GM13977 (cell line): ENCODE measurements around the gene CACNA1D.
"Not testable (repeated sequence)": the region's sequence is repeated elsewhere in the genome, so short reads cannot be mapped to it uniquely, and the experiment has no call there.

Experiments
- DNase-seq: peaks from one replicate; pipeline ENCODE4 v3.0.0; 2012; ENCODE audit warnings: low spot score
- CTCF ChIP-seq: IDR thresholded peaks from 2 replicates; pipeline ENCODE4 v1.5.1; 2012; ENCODE audit warnings: mild to moderate bottlenecking, control low read depth; ENCODE audit not compliant: insufficient read depth; ENCODE audit errors: extremely low read depth, missing control alignments
- in situ Hi-C: fragments of 300-500 bp; cut with MboI; formaldehyde crosslinking; loops from one replicate; pipeline ENCODE4 v1.12.0; 2022; ENCODE audit warnings: low sequenced_read_pairs, low pct_unique_long_range_greater_than_20kb, mixed read lengths, inconsistent platforms; ENCODE audit not compliant: unreplicated experiment

The CACNA1D gene

DNA sequence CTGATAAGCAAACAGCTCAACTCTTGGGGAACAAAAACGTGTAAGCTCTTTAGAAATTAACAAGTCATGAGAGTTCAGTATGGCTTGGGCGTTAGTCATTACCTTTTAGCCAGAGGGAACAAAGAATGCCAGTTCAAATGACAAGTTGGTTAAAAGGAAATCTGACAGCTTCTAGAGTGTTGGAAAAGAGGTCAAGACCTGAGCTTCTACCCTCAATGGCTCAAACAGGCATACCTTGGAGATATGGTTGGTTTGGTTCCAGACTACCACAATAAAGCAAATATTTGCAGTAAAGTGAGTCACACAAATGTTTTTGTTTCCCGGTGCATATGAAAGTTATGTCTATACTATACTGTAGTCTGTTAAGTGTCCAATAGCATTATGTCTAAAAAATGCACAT, 136.1 kb downstream of the CACNA1D start:
- no peak for DNase-seq
- no peak for TF ChIP-seq CTCF
- in situ Hi-C loops: no loop called here

GRCh38 chr3:53633197-53633787, 138.9 kb downstream of the CACNA1D start:
- no peak for DNase-seq
- no peak for TF ChIP-seq CTCF
- in situ Hi-C loops: no loop called here

DNA sequence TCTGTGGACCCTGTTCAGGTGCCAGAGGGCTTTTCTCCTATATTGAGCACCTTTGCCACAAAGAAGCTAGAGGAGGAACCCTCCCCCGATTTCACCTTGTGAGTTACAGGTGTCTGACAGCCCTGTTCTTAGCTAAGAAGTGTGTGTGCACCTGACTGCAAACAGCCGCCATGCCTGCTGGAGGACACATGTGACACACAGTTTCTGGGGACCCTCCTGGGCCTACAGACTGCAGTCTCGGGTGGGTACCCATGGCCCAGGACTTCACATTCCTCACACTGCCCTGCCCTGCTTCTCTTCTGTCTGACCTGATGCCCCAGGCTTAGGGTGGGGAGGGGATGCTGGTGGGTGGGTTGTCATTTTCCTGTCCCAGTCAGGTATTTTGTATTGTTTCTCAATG, 140.6 kb downstream of the CACNA1D start:
- no peak for TF ChIP-seq CTCF
- in situ Hi-C loops: no loop called here
- no peak for DNase-seq

GRCh38 chr3:53638806-53639205, 144.4 kb downstream of the CACNA1D start:
- in situ Hi-C loops, DNase-seq: not testable (repeated sequence)

GRCh38 chr3:53641397-53641796, 147.0 kb downstream of the CACNA1D start:
- no peak for TF ChIP-seq CTCF
- DNase-seq: no peak
- in situ Hi-C loops: no loop called here

DNA sequence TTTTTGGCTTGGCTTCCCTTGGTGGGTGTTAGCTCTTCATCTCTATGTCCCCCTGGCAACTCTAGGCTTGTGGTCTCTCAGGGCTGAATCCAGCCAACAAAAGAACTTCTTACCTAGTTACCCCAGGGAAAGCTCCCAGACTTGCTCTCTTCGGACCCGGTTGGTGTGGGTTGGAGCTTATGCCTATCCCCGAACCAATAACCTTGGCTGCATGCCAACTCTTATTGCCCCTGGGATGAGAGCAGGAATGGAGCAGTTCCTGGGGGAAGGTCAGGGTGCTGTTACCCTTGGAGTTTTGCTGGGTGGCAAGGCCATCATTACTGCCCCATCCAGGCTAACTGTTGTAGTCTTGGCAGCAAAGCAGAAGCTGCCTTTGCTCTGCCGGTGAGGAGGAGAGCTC, 147.8 kb downstream of the CACNA1D start:
- no peak for DNase-seq
- in situ Hi-C loops: no loop called here
- no peak for TF ChIP-seq CTCF

GRCh38 chr3:53643757-53644156, 149.3 kb downstream of the CACNA1D start:
- DNase-seq: no peak
- in situ Hi-C loops: no loop called here
- no peak for TF ChIP-seq CTCF
